ENCODE results near the gene LDLRAD3. TPM values are rescaled to one million over a fixed set of nuclear protein-coding genes. Genes with fewer than 3 reads are reported as not detected.

Gene LDLRAD3
- total RNA-seq, 4 donors from 2014 or later = 39.7 to 50.9 (median 46.0) TPM

GRCh38 chr11:36126678-36127077, 182.8 kb downstream of the LDLRAD3 start:
- TF ChIP-seq POLR2A (IDR thresholded peaks at IDR 0.05) (no peak), EP300 (IDR thresholded peaks at IDR 0.05) (no peak), POLR2AphosphoS5 (IDR thresholded peaks at IDR 0.05) (no peak), CTCF (IDR thresholded peaks at IDR 0.05) (no peak)
- DNase-seq (ENCODE audit: low spot score in 2 of 2) = no peak
- H3K9me3 ChIP-seq = no peaks in the 10 kb centered on the region
- no peaks in the 10 kb centered on the region for H3K4me1 ChIP-seq
- H3K36me3 ChIP-seq = no peaks in the 10 kb centered on the region
- H3K27ac ChIP-seq = no peak overlapping the region
- 73% methylated on average over 3 of the region's 3 CpGs for WGBS
- H3K4me3 ChIP-seq = no peak overlapping the region
- no peaks in the 10 kb centered on the region for H3K27me3 ChIP-seq

- DNase-seq (ENCODE audit: low spot score in 2 of 2) = no peak
- Histone ChIP-seq H3K4me3 (no peak overlapping the region), H3K27ac (no peak overlapping the region), H3K4me1 (no peaks in the 10 kb centered on the region), H3K9me3 (no peaks in the 10 kb centered on the region), H3K36me3 (no peaks in the 10 kb centered on the region), H3K27me3 (no peaks in the 10 kb centered on the region)
- no peak for TF ChIP-seq CTCF (IDR thresholded peaks at IDR 0.05)
- TF ChIP-seq POLR2A (IDR thresholded peaks at IDR 0.05) = no peak
Measured at GRCh38 chr11:36127550-36127949, 183.7 kb downstream of the LDLRAD3 start.

- DNase-seq (ENCODE audit: low spot score in 2 of 2) = no peak
- Histone ChIP-seq H3K27me3 (no peaks in the 10 kb centered on the region), H3K4me3 (no peak overlapping the region), H3K36me3 (no peaks in the 10 kb centered on the region), H3K27ac (no peak overlapping the region), H3K9me3 (no peaks in the 10 kb centered on the region), H3K4me1 (no peaks in the 10 kb centered on the region)
- WGBS = 93% methylated on average over 6 of the region's 6 CpGs
- TF ChIP-seq POLR2A (IDR thresholded peaks at IDR 0.05) = no peak
- TF ChIP-seq POLR2AphosphoS5 (IDR thresholded peaks at IDR 0.05) = no peak
- no peak for TF ChIP-seq CTCF (IDR thresholded peaks at IDR 0.05)
- no peak for TF ChIP-seq EP300 (IDR thresholded peaks at IDR 0.05)
Measured at GRCh38 chr11:36129955-36130354, 186.1 kb downstream of the LDLRAD3 start.

- H3K4me1 ChIP-seq = no peaks in the 10 kb centered on the region
- 94% methylated on average over 6 of the region's 8 CpGs for WGBS
Measured at GRCh38 chr11:36130401-36130800, 186.5 kb downstream of the LDLRAD3 start.

GRCh38 chr11:36131721-36132397, 188.0 kb downstream of the LDLRAD3 start:
- H3K9me3 ChIP-seq = no peaks in the 10 kb centered on the region
- no peaks in the 10 kb centered on the region for H3K36me3 ChIP-seq
- WGBS = 16% methylated on average over 8 of the region's 8 CpGs
- no peaks in the 10 kb centered on the region for H3K27me3 ChIP-seq
- TF ChIP-seq POLR2A (IDR thresholded peaks at IDR 0.05) = no peak
- peak in 1 of 2 donors; percentile 37 for TF ChIP-seq CTCF (IDR thresholded peaks at IDR 0.05)
- H3K4me3 ChIP-seq = no peak overlapping the region
- H3K27ac ChIP-seq = no peak overlapping the region
- H3K4me1 ChIP-seq = no peaks in the 10 kb centered on the region
- no peak for DNase-seq (ENCODE audit: low spot score in 2 of 2)

More at GRCh38 chr11:36130401-36130800, 186.5 kb downstream of the LDLRAD3 start:
- no peaks in the 10 kb centered on the region for H3K36me3 ChIP-seq
- no peaks in the 10 kb centered on the region for H3K27me3 ChIP-seq
- TF ChIP-seq POLR2AphosphoS5 (IDR thresholded peaks at IDR 0.05) = no peak
- TF ChIP-seq POLR2A (IDR thresholded peaks at IDR 0.05) = no peak
- no peak overlapping the region for H3K27ac ChIP-seq
- no peak for DNase-seq (ENCODE audit: low spot score in 2 of 2)
- no peaks in the 10 kb centered on the region for H3K9me3 ChIP-seq
- no peak overlapping the region for H3K4me3 ChIP-seq

- H3K36me3 ChIP-seq = no peaks in the 10 kb centered on the region
- no peaks in the 10 kb centered on the region for H3K27me3 ChIP-seq
- no peak for TF ChIP-seq EP300 (IDR thresholded peaks at IDR 0.05)
- TF ChIP-seq POLR2A (IDR thresholded peaks at IDR 0.05) = no peak
- TF ChIP-seq CTCF (IDR thresholded peaks at IDR 0.05) = no peak
- TF ChIP-seq POLR2AphosphoS5 (IDR thresholded peaks at IDR 0.05) = no peak
- 79% methylated on average over 1 of the region's 1 CpG for WGBS
- no peak overlapping the region for H3K4me3 ChIP-seq
- H3K27ac ChIP-seq = no peak overlapping the region
- no peaks in the 10 kb centered on the region for H3K4me1 ChIP-seq
- H3K9me3 ChIP-seq = no peaks in the 10 kb centered on the region
- DNase-seq (ENCODE audit: low spot score in 2 of 2) = no peak
Measured at GRCh38 chr11:36132940-36133339, 189.1 kb downstream of the LDLRAD3 start.

Measured in suprapubic skin (tissue), 4 donors.